Peyer's patch (tissue), 4 donors: Measurements from ENCODE around the gene SLC39A5.

Experiments
- CTCF ChIP-seq, 6 experiments: fragments of 450-650 bp in 4 of 6; fragments of 200-600 bp in 2 of 6; sonication (generic) in 1 of 6; IDR thresholded peaks; one replicate each; pipeline ENCODE4 v1.5.1; 2017 to 2019; ENCODE audit warnings: antibody characterized with exemption in 6 of 6, mild to moderate bottlenecking in 3 of 6, moderate library complexity in 1 of 6
- POLR2A ChIP-seq, 2 donors: fragments of 450-650 bp; IDR thresholded peaks; one replicate each; pipeline ENCODE4 v1.5.1; 2017; ENCODE audit warnings: antibody characterized with exemption in 2 of 2, mild to moderate bottlenecking in 2 of 2, moderate library complexity in 2 of 2

GRCh38 chr12:56278905-56279304 lies 49.1 kb downstream of the SLC39A5 start:
- TF ChIP-seq CTCF (IDR thresholded peaks at IDR 0.05) = no peak
- no peak for TF ChIP-seq POLR2A (IDR thresholded peaks at IDR 0.05)
